Parathyroid adenoma (tissue), 2 donors: Measurements from ENCODE around the gene REEP6.

Source experiments
- H2AFZ ChIP-seq: fragments of 300-600 bp; sonication (generic); one replicate; pipeline ENCODE4 v1.7.0; 2017; ENCODE audit warnings: antibody characterized with exemption, mild to moderate bottlenecking
- H3K27ac ChIP-seq: fragments of 300-600 bp; sonication (generic); one replicate; pipeline ENCODE4 v1.7.0; 2017
- H3K27me3 ChIP-seq: fragments of 300-600 bp; sonication (generic); one replicate; pipeline ENCODE4 v1.7.0; 2017; ENCODE audit warnings: low read length; ENCODE audit not compliant: control insufficient read depth, insufficient read depth
- H3K36me3 ChIP-seq: fragments of 300-600 bp; sonication (generic); one replicate; pipeline ENCODE4 v1.7.0; 2017; ENCODE audit warnings: low read length; ENCODE audit not compliant: control insufficient read depth, insufficient read depth
- H3K4me1 ChIP-seq: fragments of 300-600 bp; sonication (generic); one replicate; pipeline ENCODE4 v1.7.0; 2017; ENCODE audit warnings: control low read depth
- H3K4me2 ChIP-seq: fragments of 300-600 bp; sonication (generic); one replicate; pipeline ENCODE4 v1.7.0; 2017; ENCODE audit warnings: low read length
- H3K4me3 ChIP-seq: fragments of 300-600 bp; sonication (generic); one replicate; pipeline ENCODE4 v1.7.0; 2017; ENCODE audit warnings: low read depth, low read length
- H3K79me2 ChIP-seq: fragments of 300-600 bp; sonication (generic); one replicate; pipeline ENCODE4 v1.7.0; 2017; ENCODE audit warnings: control low read depth
- H3K9ac ChIP-seq: fragments of 300-600 bp; sonication (generic); one replicate; pipeline ENCODE4 v1.7.0; 2017; ENCODE audit warnings: mild to moderate bottlenecking
- H3K9me3 ChIP-seq: fragments of 300-600 bp; sonication (generic); one replicate; pipeline ENCODE4 v1.7.0; 2017; ENCODE audit warnings: low read length; ENCODE audit not compliant: control insufficient read depth
- CTCF ChIP-seq: fragments of 300-600 bp; sonication (generic); IDR thresholded peaks from one replicate; pipeline ENCODE4 v1.7.0; 2017; ENCODE audit warnings: antibody characterized with exemption, mild to moderate bottlenecking
- donor health status: primary hyperparathyroidism.

REEP6 gene

GRCh38 chr19:1465191-1466016 lies 25.6 kb upstream of the REEP6 start:
- Histone ChIP-seq H3K9me3 (no peaks in the 10 kb centered on the region), H3K36me3 (no peaks in the 10 kb centered on the region), H3K27me3 (peaks cover 11% of the 10 kb centered on the region), H3K4me1 (peaks cover 14% of the 10 kb centered on the region), H3K4me3 (no peak overlapping the region), H3K27ac (no peak overlapping the region), H3K79me2 (peaks cover 10% of the 10 kb centered on the region), H2AFZ (no peak overlapping the region), H3K4me2 (no peak overlapping the region), H3K9ac (no peak overlapping the region)
- TF ChIP-seq CTCF: peak; percentile 10

GRCh38 chr19:1466018-1466460 lies 24.9 kb upstream of the REEP6 start:
- Histone ChIP-seq H3K4me1 (peaks cover 14% of the 10 kb centered on the region), H2AFZ (no peak overlapping the region), H3K9ac (no peak overlapping the region), H3K4me3 (no peak overlapping the region), H3K9me3 (no peaks in the 10 kb centered on the region), H3K27ac (no peak overlapping the region), H3K36me3 (no peaks in the 10 kb centered on the region), H3K79me2 (peaks cover 10% of the 10 kb centered on the region), H3K4me2 (no peak overlapping the region), H3K27me3 (peaks cover 11% of the 10 kb centered on the region)
- TF ChIP-seq CTCF: no peak

- Histone ChIP-seq H3K9ac (no peak overlapping the region), H3K4me1 (peaks cover 14% of the 10 kb centered on the region), H3K36me3 (no peaks in the 10 kb centered on the region), H3K27ac (no peak overlapping the region), H3K27me3 (peaks cover 11% of the 10 kb centered on the region), H3K9me3 (no peaks in the 10 kb centered on the region), H3K4me3 (no peak overlapping the region), H3K4me2 (no peak overlapping the region), H2AFZ (no peak overlapping the region), H3K79me2 (peaks cover 10% of the 10 kb centered on the region)
- TF ChIP-seq CTCF: no peak
Observed at GRCh38 chr19:1466461-1467214, 24.3 kb upstream of the REEP6 start.

GRCh38 chr19:1467215-1467489 lies 23.8 kb upstream of the REEP6 start:
- peaks cover 14% of the 10 kb centered on the region for H3K4me1 ChIP-seq
- no peak overlapping the region for H3K27ac ChIP-seq
- no peak overlapping the region for H2AFZ ChIP-seq
- H3K9me3 ChIP-seq: no peaks in the 10 kb centered on the region
- H3K4me2 ChIP-seq: no peak overlapping the region
- no peaks in the 10 kb centered on the region for H3K36me3 ChIP-seq
- H3K79me2 ChIP-seq: peaks cover 10% of the 10 kb centered on the region
- no peak for TF ChIP-seq CTCF
- no peak overlapping the region for H3K9ac ChIP-seq
- H3K27me3 ChIP-seq: peaks cover 11% of the 10 kb centered on the region
- H3K4me3 ChIP-seq: no peak overlapping the region
